SIG-M5 treated with dmso at 0.1 percent for 504 hours (cell line): ENCODE results near the gene ABCC11.

Experiments
- DNase-seq: peaks from one replicate; lab custom pipeline; 2025; ENCODE audit not compliant: unreplicated experiment; lab: John Stamatoyannopoulos, UW

Gene ABCC11

GRCh38 chr16:48164907-48165715, 82.2 kb downstream of the ABCC11 start:
- peak; percentile 38 for DNase-seq

- no peak for DNase-seq
Measured at GRCh38 chr16:48162839-48163410, 84.4 kb downstream of the ABCC11 start.

- DNase-seq = no peak
Measured at GRCh38 chr16:48161906-48162305, 85.4 kb downstream of the ABCC11 start.

- DNase-seq = no peak
Measured at GRCh38 chr16:48160575-48160974, 86.8 kb downstream of the ABCC11 start.

GRCh38 chr16:48158296-48158695, 89.0 kb downstream of the ABCC11 start:
- DNase-seq = no peak

GRCh38 chr16:48157794-48158193, 89.5 kb downstream of the ABCC11 start:
- DNase-seq = no peak

GRCh38 chr16:48157302-48157701, 90.0 kb downstream of the ABCC11 start:
- no peak for DNase-seq

GRCh38 chr16:48156790-48157209, 90.5 kb downstream of the ABCC11 start:
- peak; percentile 71 for DNase-seq

GRCh38 chr16:48155926-48156789, 91.2 kb downstream of the ABCC11 start, which contains the start of gene ABCC12:
TSS of gene ABCC12 (minus strand) at chr16:48155993. CDS start at chr16:48146424, 9,569 bp downstream.
- no peak for DNase-seq

GRCh38 chr16:48153774-48154173, 93.6 kb downstream of the ABCC11 start:
- DNase-seq = no peak

GRCh38 chr16:48152226-48152625, 95.1 kb downstream of the ABCC11 start:
- DNase-seq = no peak

- no peak for DNase-seq
Measured at GRCh38 chr16:48150707-48151106, 96.6 kb downstream of the ABCC11 start.

- DNase-seq = no peak
Measured at GRCh38 chr16:48146710-48147109, 100.6 kb downstream of the ABCC11 start.

- DNase-seq = no peak
Measured at GRCh38 chr16:48146131-48146530, 101.2 kb downstream of the ABCC11 start.

- no peak for DNase-seq
Measured at GRCh38 chr16:48143812-48144368, 103.4 kb downstream of the ABCC11 start.

GRCh38 chr16:48140821-48141220, 106.5 kb downstream of the ABCC11 start:
- DNase-seq = no peak

GRCh38 chr16:48139517-48139916, 107.8 kb downstream of the ABCC11 start:
- DNase-seq = no peak

- DNase-seq = no peak
Measured at GRCh38 chr16:48138543-48138942, 108.8 kb downstream of the ABCC11 start.

GRCh38 chr16:48137822-48138221, 109.5 kb downstream of the ABCC11 start:
- no peak for DNase-seq

- DNase-seq = no peak
Measured at GRCh38 chr16:48136547-48137360, 110.6 kb downstream of the ABCC11 start.
